GM10266 (cell line): ENCODE results near the gene TASOR2.

Experiments
- DNase-seq: peaks from one replicate; pipeline ENCODE4 v3.0.0; 2012; ENCODE audit errors: extremely low spot score
- TF ChIP-seq, protein P1 (sequence below): IDR thresholded peaks from 2 replicates; pipeline ENCODE4 v1.5.1; 2012; ENCODE audit warnings: mild to moderate bottlenecking, low read depth; ENCODE audit not compliant: control insufficient read depth, insufficient read depth; ENCODE audit errors: missing control alignments

Gene TASOR2

DNA sequence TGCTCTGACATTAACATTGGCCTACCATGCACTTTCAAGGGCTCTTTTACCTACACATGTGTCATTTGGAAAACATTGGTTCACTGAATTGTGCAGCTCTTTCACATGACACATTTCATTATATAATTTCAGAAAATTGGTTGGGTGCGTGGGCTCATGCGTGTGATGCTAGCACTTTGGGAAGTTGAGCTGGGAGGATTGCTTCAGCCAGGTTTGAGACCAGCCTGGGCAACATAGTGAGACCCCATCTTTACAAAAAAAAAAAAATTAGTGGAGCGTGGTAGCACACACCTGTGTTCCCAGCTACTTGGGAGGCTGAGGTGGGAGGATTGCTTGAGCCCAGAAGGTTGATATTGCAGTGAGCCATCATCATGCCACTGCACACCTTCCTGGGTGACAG lies 3.9 kb downstream of the TASOR2 start:
- TF ChIP-seq, protein P1, sequence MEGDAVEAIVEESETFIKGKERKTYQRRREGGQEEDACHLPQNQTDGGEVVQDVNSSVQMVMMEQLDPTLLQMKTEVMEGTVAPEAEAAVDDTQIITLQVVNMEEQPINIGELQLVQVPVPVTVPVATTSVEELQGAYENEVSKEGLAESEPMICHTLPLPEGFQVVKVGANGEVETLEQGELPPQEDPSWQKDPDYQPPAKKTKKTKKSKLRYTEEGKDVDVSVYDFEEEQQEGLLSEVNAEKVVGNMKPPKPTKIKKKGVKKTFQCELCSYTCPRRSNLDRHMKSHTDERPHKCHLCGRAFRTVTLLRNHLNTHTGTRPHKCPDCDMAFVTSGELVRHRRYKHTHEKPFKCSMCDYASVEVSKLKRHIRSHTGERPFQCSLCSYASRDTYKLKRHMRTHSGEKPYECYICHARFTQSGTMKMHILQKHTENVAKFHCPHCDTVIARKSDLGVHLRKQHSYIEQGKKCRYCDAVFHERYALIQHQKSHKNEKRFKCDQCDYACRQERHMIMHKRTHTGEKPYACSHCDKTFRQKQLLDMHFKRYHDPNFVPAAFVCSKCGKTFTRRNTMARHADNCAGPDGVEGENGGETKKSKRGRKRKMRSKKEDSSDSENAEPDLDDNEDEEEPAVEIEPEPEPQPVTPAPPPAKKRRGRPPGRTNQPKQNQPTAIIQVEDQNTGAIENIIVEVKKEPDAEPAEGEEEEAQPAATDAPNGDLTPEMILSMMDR, result no peak
- no peak for DNase-seq

DNA sequence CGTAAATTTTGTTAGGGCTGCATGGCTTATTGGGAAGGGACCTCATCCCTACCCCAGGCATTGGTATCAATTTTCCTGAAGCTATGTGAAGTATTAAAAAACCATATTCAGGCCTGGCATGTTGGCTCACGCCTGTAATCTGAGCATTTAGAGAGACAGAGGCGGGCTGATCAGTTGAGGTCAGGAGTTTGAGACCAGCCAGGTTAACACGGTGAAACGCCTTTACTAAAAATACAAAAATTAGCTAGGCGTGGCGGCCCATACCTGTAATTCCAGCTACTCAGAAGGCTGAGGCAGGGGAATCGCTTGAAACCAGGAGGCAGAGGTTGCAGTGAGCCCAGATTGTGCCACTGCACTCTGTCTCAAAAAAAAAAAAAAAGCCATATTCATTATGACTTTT lies 7.1 kb downstream of the TASOR2 start:
- no peak for DNase-seq
- TF ChIP-seq, protein P1, result no peak

DNA sequence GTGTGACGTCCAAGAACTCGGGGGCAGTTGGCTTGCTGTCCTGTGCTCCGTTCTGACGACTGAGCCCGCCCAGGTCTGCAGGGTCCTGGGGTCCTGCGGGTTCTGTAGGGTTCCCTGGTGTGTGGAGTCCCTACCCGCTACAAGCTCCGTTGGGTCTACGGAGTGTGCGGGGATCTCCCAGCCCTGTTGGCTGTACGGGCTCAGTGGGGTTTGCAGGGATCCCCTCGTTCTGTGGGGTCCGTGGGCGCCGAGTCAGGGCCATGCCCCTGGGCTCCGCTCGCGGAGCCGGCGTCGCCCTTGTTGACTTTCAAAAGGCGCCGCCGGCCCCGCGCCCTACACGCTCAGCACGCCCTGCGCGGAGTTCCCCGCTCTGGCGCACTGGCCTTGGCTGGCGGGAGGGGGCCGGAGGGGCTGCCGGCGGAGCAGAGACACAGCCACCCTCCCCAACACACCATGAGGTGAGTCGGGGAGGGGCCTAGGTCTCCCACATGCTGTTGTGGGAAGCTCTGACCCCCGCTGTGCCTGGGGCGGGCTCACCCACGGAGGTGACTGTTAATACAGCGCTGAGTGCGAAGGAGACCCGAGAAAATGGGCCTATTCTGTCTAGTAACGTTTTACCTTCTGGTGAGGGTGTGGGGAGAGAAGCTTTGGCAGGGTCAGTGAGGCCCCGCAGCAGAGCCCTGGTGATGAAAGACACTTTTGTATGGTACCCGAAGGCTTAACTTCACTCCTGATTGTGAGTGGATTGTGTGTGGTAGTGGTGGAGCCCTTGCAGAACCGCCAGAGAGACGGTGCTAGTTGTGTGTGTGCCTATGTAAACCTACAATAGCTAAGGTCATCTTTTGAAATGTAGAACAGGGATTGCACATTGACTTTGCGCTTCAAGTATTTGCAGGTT lies 8.1 kb downstream of the TASOR2 start:
- TF ChIP-seq, protein P1, result no peak
- peak; percentile 68 for DNase-seq

DNA sequence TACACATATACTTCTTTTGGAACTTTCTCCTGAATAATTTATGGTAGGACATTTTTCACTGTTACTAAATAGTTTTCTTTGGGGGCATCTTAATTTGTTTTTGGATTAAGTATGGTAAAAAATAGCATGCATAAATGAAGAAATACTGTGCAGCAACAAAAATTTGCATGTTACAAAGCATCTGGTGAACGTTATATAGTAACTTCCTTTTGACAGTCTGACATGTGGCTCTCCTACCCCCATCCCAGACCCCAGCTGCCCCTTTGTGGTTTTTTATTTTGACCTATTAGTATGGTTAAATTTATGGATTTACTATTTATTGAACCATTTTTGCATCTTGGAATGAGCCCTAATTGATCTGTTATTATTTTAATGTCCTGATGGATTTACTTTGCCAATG lies 9.9 kb downstream of the TASOR2 start:
- DNase-seq, result no peak
- TF ChIP-seq, protein P1, result no peak

DNA sequence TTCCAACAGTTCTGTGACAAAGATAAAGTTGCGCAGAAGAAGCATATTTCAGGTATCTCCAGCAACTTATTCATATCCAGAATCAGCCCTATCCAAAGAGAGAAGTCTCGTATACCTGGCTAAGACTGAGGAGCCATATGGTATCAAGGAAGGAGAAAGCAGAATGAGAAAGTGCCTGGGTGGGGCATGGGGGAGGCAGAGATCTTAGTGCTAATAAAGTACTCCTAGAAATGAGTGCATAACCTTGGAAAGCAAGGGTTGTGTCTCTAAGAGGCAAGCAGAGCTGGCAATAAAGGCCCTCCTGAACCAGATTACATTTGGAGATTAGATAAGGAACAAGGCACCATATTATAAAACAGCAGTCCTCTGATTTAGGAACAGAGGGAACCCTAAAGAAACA lies 12.7 kb downstream of the TASOR2 start:
- TF ChIP-seq, protein P1, result no peak
- no peak for DNase-seq

DNA sequence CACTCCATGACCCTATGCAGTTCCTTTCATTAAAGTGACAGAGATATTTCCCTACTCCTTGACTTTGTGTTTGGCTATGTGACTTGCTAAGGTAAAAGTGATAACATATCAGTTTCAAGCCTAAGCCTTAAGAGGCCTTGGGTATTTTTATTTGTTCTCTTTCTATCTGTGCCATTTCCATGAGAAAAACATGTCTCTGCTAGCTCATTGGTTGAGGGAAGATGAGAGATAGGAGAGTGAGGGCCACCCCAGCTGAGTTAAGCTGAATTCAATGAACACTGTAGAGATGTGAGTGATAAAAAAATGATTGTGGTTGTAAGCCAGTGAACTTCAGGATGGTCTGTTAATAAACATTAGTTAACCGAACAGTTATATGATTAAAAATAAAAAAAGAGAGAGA lies 13.4 kb downstream of the TASOR2 start:
- TF ChIP-seq, protein P1, result no peak
- DNase-seq, result no peak

DNA sequence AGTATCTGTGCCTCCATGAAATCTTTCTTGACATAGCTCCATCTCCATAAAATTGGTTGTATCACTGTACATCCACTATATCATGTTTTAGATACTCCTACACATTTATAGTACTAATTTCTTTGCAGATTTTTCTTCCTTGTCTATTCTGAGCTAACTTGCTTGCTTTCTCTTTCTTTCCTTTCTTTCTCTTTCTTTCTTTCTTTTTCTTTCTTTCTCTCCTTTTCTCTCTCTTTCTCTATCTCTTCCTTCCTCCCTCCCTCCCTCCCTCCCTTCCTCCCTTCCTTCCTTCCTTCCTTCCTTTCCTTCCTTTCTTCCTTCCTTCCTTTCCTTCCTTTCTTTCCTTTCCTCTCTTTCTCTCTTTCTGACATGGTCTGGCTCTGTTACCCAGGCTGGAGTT lies 23.7 kb downstream of the TASOR2 start:
- TF ChIP-seq, protein P1, result no peak
- no peak for DNase-seq
